Activated naive CD4-positive, alpha-beta T cell (primary cell): ENCODE results near the gene ADIPOQ.
"Not testable (repeated sequence)": the region's sequence is repeated elsewhere in the genome, so short reads cannot be mapped to it uniquely, and the experiment has no call there.

ENCODE experiments used
- DNase-seq, 4 experiments: peaks; one replicate each; lab custom pipeline; 2025; lab: John Stamatoyannopoulos, UW

Gene ADIPOQ

GRCh38 chr3:186902154-186902553 is 59.6 kb downstream of the ADIPOQ start:
- DNase-seq = no peak

- no peak for DNase-seq
These were observed 60.2 kb downstream of the ADIPOQ start for GRCh38 chr3:186902713-186903112.

GRCh38 chr3:186903676-186904075 is 61.2 kb downstream of the ADIPOQ start:
- not testable (repeated sequence) for DNase-seq

GRCh38 chr3:186907075-186907474 is 64.6 kb downstream of the ADIPOQ start:
- not testable (repeated sequence) for DNase-seq
